ENCODE results near the gene DDIT3. TPM values are rescaled to one million over a fixed set of nuclear protein-coding genes. Genes with fewer than 3 reads are reported as not detected.
"Not testable (repeated sequence)": the region's sequence is repeated elsewhere in the genome, so short reads cannot be mapped to it uniquely, and the experiment has no call there.

DDIT3 gene
- total RNA-seq, 1 experiment from 2014 or later, result 15.6 TPM

DNA sequence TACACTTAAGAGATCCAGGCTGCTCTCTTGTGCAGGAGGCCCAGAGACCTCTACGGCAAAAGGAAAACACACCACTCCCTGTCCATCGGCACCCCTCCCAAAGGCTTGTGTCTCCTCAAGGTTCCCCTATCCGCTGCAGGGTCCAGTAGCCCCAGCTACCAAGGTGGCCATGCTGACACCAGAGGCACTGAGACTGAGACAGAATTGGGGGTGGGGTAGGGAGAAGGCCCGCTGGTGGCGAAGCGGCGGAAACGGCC is 590 bp downstream of the DDIT3 start:
- peaks cover 68% of the 10 kb centered on the region for H3F3A ChIP-seq (ENCODE audit: insufficient read depth, low read depth)
- peak overlapping the region; percentile 99 for H3K27ac ChIP-seq
- TF ChIP-seq CTCF (conservative IDR thresholded peaks at IDR 0.05), result no peak
- TF ChIP-seq EZH2 (IDR thresholded peaks at IDR 0.05; ENCODE audit: low read depth), result no peak
- H3K79me2 ChIP-seq (ENCODE audit: low read depth), result peaks cover 56% of the 10 kb centered on the region
- BruUV-seq (replicated peaks), result no TSS peak
- H3K9me3 ChIP-seq (ENCODE audit: insufficient read depth, low read depth), result no peaks in the 10 kb centered on the region
- peak overlapping the region; percentile 97 for H3K4me3 ChIP-seq
- peak overlapping the region; percentile 93 for H3K4me2 ChIP-seq
- H3K9me2 ChIP-seq (ENCODE audit: insufficient read depth), result no peaks in the 10 kb centered on the region
- H2AFZ ChIP-seq, result no peak overlapping the region
- intact Hi-C loops (cut with micrococcal nuclease; ENCODE audit: unreplicated experiment), result no loop called here
- peaks cover 67% of the 10 kb centered on the region for H4K20me1 ChIP-seq (ENCODE audit: insufficient read depth)
- H3K4me1 ChIP-seq (replicated peaks; ENCODE audit: insufficient read depth), result peaks cover 34% of the 10 kb centered on the region
- no peaks in the 10 kb centered on the region for H3K27me3 ChIP-seq (ENCODE audit: insufficient read depth, low read depth)
- H3K36me3 ChIP-seq (ENCODE audit: low read depth), result peaks cover 48% of the 10 kb centered on the region
- no peak for DNase-seq
- ChIA-PET CTCF (no interaction called here), POLR2A (ENCODE audit: unreplicated experiment) (interaction anchor here (0.6 kb wide), 1 partner anchor 253 kb away, joined by 3 read pairs; the partner anchor contains the start of gene EEF1AKMT3)

DNA sequence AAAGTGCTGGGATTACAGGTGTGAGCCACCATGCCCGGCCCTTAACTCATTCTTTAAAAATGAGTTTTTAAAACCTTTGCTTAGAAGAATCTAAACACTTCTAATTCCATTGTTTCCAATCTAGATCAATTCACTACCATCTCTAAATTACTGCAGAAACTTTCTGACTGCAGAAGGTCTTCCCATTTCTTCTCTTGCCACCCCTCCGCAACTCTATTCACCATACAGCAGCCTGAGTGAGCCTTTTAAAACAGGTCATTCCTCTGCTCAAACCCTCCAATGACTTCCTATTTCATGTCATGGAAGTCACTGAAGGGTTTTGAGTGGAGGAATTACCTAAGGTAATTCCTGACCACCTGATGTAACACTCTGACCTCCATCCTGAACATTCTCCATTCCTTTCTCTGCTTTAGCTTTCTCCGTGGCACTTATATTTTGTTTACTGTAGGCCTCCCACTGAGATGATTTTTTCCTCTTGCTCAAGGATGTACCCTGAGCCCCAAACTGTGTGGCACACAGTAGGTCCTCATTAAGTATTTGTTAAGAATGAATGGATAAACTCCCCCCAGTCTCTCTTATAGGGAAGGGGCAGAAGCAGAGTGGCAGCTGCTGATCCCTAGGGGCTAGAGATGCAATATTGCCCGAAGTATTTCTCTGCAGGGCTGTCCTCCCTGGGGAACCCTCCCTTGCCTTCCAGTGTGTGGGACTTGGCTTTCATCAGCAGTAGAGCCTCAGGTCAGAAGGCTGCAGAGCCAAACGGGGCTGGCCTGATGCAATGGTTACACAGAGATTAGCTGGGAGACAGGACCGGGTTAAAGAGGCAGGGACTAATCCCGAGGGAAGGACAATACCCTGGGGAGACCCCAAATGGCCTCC is 1.2 kb downstream of the DDIT3 start:
- peak overlapping the region; percentile 97 for H3K4me3 ChIP-seq
- H3K36me3 ChIP-seq (ENCODE audit: low read depth), result peaks cover 54% of the 10 kb centered on the region
- H2AFZ ChIP-seq, result no peak overlapping the region
- CTCF ChIA-PET, result no interaction called here
- DNase-seq, result peak in 1 of 2 experiments; percentile 61
- intact Hi-C loops (cut with micrococcal nuclease; ENCODE audit: unreplicated experiment), result no loop called here
- H3K9me2 ChIP-seq (ENCODE audit: insufficient read depth), result no peaks in the 10 kb centered on the region
- no TSS peak for BruUV-seq (replicated peaks)
- peak overlapping the region; percentile 93 for H3K4me2 ChIP-seq
- POLR2A ChIA-PET (ENCODE audit: unreplicated experiment), result interaction anchor here (0.6 kb wide), 1 partner anchor 253 kb away, joined by 3 read pairs; the partner anchor contains the start of gene EEF1AKMT3
- TF ChIP-seq CTCF (conservative IDR thresholded peaks at IDR 0.05), result no peak
- no peak for TF ChIP-seq EZH2 (IDR thresholded peaks at IDR 0.05; ENCODE audit: low read depth)
- H3K9me3 ChIP-seq (ENCODE audit: insufficient read depth, low read depth), result no peaks in the 10 kb centered on the region
- H3K27me3 ChIP-seq (ENCODE audit: insufficient read depth, low read depth), result no peaks in the 10 kb centered on the region
- H3K27ac ChIP-seq, result peak overlapping the region; percentile 99
- peaks cover 70% of the 10 kb centered on the region for H4K20me1 ChIP-seq (ENCODE audit: insufficient read depth)
- H3K79me2 ChIP-seq (ENCODE audit: low read depth), result peaks cover 50% of the 10 kb centered on the region
- H3F3A ChIP-seq (ENCODE audit: insufficient read depth, low read depth), result peaks cover 69% of the 10 kb centered on the region
- H3K4me1 ChIP-seq (replicated peaks; ENCODE audit: insufficient read depth), result peaks cover 29% of the 10 kb centered on the region

DNA sequence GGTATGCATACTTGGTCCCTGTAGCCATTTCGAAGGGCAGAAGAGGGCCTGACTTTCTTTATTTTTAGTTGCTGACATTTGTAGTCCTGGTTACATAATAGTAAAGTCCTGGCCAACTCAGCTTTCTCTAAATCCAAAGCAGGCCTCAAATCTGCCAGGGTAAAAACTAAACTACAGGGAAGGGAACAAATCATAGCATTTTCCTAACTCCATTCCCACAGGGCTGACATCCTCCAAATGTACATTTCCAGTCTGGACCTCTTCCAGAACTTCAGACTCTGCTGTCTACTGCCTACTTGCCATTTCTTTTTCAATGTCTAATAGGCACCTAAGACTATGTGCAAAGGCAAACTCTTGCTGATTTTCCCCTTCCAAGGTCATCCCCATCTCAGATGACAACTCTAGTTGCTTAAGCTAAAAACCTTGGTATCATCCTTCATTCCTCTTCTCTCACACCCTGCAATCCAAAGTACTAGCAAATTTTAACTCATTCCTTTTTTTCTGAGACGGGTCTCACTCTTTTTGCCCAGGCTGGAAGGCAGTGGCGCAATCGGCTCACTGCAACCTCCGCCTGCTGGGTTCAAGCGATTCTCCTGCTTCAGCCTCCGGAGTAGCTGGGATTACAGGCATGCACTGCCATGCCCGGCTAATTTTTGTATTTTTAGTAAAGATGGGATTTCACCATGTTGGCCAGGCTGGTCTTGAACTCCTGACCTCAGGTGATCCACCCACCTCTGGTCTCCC is 2.0 kb downstream of the DDIT3 start:
- no peaks in the 10 kb centered on the region for H3K27me3 ChIP-seq (ENCODE audit: insufficient read depth, low read depth)
- H3F3A ChIP-seq (ENCODE audit: insufficient read depth, low read depth), result peaks cover 75% of the 10 kb centered on the region
- peak overlapping the region; percentile 99 for H3K27ac ChIP-seq
- no peaks in the 10 kb centered on the region for H3K9me3 ChIP-seq (ENCODE audit: insufficient read depth, low read depth)
- H3K36me3 ChIP-seq (ENCODE audit: low read depth), result peaks cover 58% of the 10 kb centered on the region
- CTCF ChIA-PET, result no interaction called here
- no peak for DNase-seq
- POLR2A ChIA-PET (ENCODE audit: unreplicated experiment), result interaction anchor here (0.6 kb wide), 1 partner anchor 102 kb away, joined by 3 read pairs; no protein-coding TSS in a partner anchor
- peaks cover 42% of the 10 kb centered on the region for H3K79me2 ChIP-seq (ENCODE audit: low read depth)
- peak overlapping the region; percentile 97 for H3K4me3 ChIP-seq
- H3K9me2 ChIP-seq (ENCODE audit: insufficient read depth), result no peaks in the 10 kb centered on the region
- H3K4me2 ChIP-seq, result peak overlapping the region; percentile 93
- no peak overlapping the region for H2AFZ ChIP-seq
- BruUV-seq (replicated peaks), result no TSS peak
- TF ChIP-seq CTCF (conservative IDR thresholded peaks at IDR 0.05) (no peak), EZH2 (IDR thresholded peaks at IDR 0.05; ENCODE audit: low read depth) (no peak)
- intact Hi-C loops (cut with micrococcal nuclease; ENCODE audit: unreplicated experiment), result no loop called here
- H4K20me1 ChIP-seq (ENCODE audit: insufficient read depth), result peaks cover 69% of the 10 kb centered on the region
- H3K4me1 ChIP-seq (replicated peaks; ENCODE audit: insufficient read depth), result peaks cover 24% of the 10 kb centered on the region

- H3K4me1 ChIP-seq (replicated peaks; ENCODE audit: insufficient read depth), result peaks cover 24% of the 10 kb centered on the region
- intact Hi-C loops (cut with micrococcal nuclease; ENCODE audit: unreplicated experiment); H2AFZ ChIP-seq; DNase-seq; H3K9me2 ChIP-seq (ENCODE audit: insufficient read depth); CTCF ChIA-PET; H3K27me3 ChIP-seq (ENCODE audit: insufficient read depth, low read depth); H3K9me3 ChIP-seq (ENCODE audit: insufficient read depth, low read depth); BruUV-seq (replicated peaks): not testable (repeated sequence)
- H3K27ac ChIP-seq, result peak overlapping the region; percentile 28; the same call in 1 of the 2 replicates
- POLR2A ChIA-PET (ENCODE audit: unreplicated experiment), result interaction anchor here (0.5 to 0.6 kb wide), 4 partner anchors 20 to 1920 kb away, joined by 3 to 4 read pairs (median 3); no protein-coding TSS in a partner anchor
- peak overlapping the region; percentile 93; the same call in 1 of the 2 replicates for H3K4me2 ChIP-seq
- peaks cover 72% of the 10 kb centered on the region for H4K20me1 ChIP-seq (ENCODE audit: insufficient read depth)
- H3K79me2 ChIP-seq (ENCODE audit: low read depth), result peaks cover 39% of the 10 kb centered on the region
- H3F3A ChIP-seq (ENCODE audit: insufficient read depth, low read depth), result peaks cover 81% of the 10 kb centered on the region
- peaks cover 65% of the 10 kb centered on the region for H3K36me3 ChIP-seq (ENCODE audit: low read depth)
- peak overlapping the region; percentile 97; the same call in 1 of the 2 replicates for H3K4me3 ChIP-seq
Observed at GRCh38 chr12:57517718-57518117, 2.6 kb downstream of the DDIT3 start.
